HG02870 (cell line): ENCODE data around the gene MYO7A.

Experiments
- ATAC-seq: cut with Tn5 transposase; IDR thresholded peaks from one replicate; pipeline ENCODE4 v1.9.1; 2021; ENCODE audit warnings: mild to moderate bottlenecking, moderate library complexity; ENCODE audit not compliant: unreplicated experiment

Gene MYO7A

DNA sequence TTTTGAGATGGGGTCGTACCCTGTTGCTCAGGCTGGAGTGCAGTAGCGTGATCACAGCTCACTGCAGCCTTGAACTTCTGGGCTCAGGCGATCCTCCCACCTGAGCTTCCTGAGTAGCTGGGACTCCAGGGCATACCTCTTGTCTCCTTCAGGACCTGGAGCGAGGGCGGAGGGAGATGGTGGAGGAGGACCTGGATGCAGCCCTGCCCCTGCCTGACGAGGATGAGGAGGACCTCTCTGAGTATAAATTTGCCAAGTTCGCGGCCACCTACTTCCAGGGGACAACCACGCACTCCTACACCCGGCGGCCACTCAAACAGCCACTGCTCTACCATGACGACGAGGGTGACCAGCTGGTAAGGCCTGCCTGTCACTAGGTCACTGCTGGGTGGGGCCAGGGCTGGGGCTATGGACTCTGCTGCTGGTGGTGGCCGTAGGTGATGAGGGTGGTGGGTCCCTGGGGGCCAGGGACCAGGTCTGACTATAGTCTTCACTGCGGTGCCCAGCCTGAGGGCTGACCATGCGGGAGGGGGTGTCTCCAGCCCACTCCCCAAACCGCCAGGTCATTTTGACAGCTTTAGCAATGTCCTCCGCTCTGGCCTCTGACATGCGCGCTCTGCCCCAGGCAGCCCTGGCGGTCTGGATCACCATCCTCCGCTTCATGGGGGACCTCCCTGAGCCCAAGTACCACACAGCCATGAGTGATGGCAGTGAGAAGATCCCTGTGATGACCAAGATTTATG is 53.9 kb downstream of the MYO7A start:
- ATAC-seq, result no peak

DNA sequence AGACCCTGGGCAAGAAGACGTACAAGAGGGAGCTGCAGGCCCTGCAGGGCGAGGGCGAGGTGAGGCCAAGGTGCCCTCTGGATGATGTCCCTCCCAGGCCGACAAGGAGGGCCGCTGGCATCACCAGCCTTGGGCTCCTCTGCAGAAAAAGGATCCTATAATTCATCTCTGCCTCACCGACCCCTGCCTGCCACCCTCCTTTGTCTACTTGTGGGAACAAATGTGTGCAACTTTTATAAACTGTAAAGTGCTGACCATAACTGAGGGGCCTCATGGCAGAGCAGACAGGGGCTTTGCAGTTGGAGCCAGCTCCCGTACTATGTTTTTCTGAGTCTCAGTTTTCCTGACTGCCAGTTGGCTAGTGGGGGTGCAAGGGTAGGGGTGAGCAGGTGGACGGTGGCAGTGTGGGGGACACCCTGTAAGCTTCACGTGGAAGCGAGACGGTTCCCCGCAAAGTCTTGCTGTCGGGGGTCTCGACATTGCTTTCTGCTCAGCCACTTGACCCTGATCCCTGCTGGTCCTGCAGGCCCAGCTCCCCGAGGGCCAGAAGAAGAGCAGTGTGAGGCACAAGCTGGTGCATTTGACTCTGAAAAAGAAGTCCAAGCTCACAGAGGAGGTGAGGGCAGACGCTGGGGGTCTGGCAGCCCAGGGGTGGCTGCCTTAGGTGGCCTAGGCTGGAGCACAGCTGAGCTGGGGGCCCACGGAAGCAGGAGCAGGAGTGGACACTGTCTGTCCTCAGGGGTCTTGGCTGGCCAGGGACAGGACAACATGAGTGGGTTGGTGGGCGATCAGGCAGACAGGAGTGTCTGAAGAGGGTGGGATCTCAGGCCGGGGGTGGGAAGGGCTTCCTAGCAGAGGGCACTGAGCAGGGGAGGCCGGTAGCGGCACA is 54.7 kb downstream of the MYO7A start:
- ATAC-seq, result no peak

DNA sequence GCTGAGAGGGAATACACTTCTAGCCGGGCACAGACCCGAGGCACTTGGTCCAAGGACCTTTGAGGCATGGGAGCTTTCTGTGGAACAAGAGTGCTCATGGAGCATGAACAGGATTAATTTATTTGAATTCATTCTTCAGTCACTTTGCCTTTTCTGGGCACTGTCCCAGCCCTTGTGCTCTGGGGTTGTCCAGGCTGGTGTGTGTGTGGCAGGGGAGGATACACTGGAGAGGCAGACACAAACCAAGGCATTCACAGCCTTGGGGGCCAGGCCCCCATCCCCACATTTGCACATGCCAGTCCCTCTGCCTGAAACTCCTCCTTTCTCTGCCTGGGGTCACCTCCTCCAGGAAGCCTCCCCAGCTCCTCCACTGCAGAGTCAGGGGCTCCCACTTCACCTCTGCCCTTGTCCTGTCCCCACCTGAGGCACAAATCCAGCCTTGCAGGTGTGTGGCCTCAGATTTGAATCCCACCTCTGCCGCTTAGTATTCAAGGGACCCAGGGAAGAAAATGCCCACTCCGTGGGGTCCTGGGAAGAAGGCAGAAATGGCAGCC is 55.5 kb downstream of the MYO7A start:
- ATAC-seq, result no peak

DNA sequence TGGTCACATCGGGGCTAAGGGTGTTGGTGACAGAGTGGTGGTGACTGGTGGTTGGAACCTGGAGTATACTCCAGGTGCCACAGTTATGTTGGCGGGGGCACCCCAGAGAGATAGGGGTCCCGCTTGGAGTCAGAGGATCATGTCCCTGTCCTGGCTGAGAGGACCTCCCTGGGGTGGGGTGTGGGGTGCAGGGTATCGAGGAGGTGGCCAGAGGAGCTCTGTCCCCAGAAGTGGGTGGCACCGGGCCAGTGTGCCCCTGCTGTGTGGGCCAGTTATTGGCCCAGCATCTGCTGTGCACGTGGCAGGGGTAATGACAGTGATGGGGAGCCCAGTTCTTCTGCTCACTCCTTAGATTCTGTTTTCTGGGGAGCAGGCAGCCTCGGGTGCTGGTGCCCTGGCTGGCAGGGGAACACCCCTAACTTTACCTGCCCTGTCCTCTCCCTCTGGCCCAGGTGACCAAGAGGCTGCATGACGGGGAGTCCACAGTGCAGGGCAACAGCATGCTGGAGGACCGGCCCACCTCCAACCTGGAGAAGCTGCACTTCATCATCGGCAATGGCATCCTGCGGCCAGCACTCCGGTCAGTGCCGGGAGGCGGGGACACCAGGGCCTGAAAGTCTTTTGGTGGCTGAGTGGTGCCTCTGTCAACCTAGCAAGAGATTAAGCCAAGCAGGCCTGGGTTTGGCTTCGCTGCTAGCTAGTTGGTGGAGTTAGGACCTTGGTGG is 56.3 kb downstream of the MYO7A start:
- ATAC-seq, result no peak

DNA sequence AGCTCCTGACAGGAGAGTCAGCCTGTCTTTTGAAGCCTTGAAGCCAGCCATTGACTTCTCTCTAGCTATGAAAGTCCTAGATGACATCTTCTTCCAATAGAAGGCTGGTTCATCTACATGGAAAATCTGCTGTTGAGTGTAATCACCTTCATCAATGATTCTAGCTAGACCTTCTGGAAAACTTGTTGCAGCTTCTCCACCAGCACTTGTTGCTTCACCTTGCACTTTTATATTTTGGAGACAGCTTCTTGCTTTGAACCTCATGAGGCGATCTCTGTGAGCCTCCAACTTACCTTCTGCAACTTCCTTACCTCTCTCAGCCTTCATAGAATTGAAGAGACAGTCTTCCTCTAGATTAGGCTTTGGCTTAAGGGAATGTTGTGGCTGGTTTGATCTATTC is 58.3 kb downstream of the MYO7A start:
- no peak for ATAC-seq

DNA sequence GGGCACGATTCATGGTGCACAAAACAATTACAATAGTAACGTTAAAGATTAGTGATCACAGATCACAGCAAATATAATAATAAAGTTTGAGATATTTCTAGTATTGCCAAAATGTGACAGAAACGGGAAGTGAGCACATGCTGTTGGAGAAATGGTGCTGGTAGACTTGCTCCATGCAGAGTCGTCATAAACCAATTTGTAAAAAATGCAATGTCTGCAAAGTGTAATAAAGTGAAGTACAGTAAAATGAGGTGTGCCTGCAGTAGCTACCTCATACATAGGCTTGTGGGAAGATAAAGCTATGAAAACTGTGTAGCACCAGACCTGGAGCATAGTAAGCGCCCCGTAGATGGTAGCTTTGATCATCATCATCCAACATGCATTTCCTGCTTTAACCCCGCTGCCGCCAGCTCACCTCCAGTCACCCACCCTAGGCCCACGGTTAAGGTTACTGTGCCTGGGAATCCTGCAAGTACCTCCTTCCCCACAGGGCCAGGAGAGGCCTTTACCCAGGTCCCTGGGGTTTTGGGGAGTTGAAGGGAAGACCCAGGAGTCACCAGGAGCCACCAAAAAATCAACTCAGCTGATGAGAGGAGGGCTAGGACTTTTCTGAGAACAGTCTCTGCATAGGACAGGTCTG is 59.2 kb downstream of the MYO7A start:
- ATAC-seq, result no peak

DNA sequence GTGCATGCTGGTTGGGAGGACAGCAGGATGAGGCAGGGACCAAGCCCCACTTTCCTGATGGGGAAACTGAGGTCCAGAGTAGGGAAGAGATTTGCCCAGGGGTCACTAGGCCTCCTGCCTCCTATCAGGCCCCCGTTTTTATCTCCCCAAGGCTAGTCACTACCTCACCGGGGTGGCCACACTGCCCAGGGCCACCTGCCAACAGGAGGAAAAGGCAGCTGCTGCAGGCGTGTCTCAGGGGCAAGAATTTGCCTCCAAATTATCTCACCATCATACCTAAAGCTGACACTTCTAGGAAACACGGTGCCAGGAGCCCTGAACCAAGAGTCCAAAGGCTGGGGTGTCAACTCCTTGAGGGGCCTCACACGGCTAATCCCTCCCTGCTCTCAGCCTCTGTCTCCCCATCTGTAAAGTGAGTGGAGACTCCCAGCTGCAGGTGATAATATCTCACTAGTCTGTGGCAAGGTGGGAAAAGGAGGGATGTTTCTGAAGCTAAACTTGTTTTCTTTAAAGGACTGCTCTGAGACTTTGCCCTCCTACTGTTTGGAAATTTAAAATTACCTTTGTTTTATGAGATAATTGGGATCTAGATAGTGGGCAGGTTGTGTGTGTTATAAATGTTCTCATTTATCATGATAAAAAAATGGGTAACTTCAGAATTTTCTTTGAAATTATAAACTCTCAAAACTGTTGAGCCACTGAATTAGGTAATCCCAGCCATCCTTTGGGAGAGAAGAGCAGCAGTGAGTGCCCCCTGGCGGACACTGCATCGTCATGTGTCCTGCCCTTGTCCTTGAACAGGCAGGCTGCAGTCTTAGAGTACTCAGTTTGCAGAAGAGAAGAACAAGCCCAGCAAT is 60.0 kb downstream of the MYO7A start:
- no peak for ATAC-seq

DNA sequence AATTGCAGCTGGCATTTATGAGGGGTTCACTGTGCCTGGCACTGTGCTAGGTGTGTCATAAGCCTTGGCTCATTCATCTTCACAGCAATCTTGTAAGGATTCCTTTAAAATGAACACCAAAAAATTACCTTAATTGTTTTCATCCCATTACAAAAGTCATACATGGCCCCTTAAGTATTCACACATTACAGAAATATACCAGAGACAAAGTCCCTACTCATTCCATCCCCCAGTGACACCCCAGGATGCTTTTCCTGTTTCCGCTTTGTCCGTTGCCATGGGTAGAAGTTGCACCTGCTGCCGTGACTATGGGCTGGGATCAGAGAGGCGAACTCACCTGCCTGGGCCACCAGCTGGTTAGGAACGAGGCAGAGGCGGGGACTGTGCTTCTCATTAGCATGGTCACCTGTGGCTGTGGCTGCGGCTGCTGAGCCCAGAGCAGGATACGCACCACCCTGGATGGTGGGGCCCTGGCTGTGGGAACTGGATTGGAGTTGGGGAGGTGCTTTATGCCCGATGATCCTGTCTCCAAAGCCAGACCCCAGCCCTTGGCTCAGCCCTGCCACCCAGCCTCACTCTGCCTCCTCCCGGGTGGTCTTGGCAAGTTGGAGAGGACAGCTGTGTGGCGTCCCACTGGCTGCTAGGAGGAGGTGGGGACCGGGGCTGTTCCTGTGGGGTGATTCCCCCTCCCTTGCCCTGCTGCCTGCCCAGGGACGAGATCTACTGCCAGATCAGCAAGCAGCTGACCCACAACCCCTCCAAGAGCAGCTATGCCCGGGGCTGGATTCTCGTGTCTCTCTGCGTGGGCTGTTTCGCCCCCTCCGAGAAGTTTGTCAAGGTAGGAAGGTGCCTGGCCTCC is 60.8 kb downstream of the MYO7A start:
- ATAC-seq, result no peak

DNA sequence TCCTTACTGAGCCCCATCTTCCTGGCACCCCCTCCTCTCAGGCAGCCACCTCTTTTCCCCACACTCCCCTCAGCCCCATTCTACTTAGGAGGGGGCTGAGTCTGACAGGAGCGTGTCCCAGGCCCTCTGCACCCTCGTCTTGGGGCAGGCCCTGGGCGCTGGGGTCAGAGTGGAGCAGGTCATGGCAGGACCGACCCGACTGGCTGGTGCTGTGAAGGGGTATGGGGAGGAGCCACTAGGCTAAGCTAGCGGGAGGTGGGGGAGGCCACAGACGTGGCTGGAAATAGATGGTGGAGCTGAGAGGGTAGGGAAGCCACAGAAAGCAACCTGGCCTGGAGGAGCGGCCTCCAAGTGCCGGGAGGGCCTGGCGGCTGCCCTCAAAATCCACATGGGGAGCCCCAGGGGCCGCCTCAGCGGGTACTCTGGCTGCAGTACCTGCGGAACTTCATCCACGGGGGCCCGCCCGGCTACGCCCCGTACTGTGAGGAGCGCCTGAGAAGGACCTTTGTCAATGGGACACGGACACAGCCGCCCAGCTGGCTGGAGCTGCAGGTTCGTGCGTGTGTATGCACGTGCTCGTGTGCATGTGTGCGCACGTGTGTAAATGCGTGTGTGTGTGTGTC is 61.7 kb downstream of the MYO7A start:
- no peak for ATAC-seq

DNA sequence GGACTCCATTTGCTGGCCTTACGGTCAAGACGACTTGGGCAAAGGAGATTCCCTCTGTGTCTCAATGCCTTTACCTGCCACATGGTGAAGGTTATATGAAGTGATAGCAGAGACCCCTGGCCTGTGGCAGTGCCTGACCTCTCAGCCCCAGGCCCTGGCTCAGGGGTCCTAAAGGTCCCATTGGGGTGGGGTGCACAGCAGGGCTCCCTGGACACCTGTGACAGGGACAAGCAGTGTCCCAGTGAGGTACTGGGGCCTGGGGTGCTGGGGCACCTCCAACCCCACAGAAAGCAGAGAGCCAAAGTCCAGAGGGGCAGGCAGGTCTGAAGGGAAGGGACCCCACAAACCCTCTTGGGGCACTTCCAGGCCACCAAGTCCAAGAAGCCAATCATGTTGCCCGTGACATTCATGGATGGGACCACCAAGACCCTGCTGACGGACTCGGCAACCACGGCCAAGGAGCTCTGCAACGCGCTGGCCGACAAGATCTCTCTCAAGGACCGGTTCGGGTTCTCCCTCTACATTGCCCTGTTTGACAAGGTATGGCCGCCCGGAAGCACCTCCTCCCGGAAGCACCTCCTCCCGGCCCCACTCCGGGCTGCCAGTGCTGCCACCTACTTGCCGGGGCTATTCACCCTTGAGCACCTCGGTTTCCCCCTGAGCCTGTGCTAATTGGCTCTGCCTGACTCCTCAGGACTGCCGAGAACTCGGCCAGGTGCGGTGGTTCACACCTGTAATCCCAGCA is 62.5 kb downstream of the MYO7A start:
- ATAC-seq, result no peak

DNA sequence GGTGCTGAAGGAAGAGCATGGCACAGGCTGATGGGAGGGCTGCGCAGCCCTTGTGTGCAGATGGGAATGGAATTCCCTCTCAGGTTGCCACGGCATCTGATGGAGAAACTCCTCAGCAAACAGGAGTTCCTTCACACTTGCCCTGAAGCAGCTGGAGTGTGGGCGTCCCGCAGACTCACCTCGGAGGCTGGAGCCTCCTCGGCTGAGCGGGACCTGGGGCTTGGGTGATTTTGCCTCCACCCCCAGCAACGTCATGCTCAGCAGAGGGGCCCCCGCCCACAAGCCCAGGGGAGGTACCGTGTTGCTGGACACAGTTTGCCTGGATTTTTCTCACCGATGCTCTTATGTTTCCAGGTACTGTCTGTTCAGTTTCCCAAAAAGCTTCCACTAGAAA is 63.4 kb downstream of the MYO7A start:
- no peak for ATAC-seq

DNA sequence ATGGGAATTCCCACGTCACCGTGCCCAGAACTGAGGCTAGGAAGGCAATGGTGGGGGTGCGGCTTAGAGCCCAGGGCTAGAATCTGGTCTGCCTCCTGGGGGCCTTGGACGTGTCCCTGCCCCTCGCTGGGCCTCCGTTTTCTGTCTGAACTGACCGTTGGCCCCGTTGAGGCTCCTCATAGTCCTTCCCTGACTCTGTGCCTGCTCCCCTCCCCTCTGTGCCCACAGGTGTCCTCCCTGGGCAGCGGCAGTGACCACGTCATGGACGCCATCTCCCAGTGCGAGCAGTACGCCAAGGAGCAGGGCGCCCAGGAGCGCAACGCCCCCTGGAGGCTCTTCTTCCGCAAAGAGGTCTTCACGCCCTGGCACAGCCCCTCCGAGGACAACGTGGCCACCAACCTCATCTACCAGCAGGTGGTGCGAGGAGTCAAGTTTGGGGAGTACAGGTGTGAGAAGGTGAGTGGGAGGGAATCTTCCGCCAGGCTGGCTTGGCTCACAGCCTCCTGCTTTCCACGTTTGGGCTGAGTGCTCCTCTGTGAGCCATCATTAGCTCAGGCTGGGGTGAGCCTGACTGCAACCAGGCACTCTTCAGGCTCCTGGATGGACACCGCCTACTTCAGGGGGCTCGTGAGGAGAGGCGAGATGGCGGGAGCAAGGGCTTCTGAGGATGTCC is 63.9 kb downstream of the MYO7A start:
- no peak for ATAC-seq

DNA sequence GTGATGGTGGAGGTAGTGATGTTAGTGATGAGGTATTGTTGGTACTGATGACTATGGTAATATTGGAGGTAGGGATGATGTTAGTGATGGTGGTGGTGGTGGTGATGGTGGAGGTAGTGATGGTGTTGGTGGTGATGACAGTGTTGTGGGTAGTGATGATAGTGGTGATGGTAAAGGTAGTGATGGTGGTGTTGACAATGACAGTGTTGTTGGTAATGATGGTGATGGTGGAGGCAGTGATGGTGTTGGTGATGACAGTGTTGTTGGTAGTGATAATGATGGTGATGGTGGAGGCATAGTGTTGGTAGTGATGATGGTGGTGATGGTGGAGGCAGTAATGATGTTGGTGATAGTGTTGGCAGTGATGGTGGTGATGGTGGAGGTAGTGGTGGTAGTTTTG is 65.1 kb downstream of the MYO7A start:
- ATAC-seq, result no peak

DNA sequence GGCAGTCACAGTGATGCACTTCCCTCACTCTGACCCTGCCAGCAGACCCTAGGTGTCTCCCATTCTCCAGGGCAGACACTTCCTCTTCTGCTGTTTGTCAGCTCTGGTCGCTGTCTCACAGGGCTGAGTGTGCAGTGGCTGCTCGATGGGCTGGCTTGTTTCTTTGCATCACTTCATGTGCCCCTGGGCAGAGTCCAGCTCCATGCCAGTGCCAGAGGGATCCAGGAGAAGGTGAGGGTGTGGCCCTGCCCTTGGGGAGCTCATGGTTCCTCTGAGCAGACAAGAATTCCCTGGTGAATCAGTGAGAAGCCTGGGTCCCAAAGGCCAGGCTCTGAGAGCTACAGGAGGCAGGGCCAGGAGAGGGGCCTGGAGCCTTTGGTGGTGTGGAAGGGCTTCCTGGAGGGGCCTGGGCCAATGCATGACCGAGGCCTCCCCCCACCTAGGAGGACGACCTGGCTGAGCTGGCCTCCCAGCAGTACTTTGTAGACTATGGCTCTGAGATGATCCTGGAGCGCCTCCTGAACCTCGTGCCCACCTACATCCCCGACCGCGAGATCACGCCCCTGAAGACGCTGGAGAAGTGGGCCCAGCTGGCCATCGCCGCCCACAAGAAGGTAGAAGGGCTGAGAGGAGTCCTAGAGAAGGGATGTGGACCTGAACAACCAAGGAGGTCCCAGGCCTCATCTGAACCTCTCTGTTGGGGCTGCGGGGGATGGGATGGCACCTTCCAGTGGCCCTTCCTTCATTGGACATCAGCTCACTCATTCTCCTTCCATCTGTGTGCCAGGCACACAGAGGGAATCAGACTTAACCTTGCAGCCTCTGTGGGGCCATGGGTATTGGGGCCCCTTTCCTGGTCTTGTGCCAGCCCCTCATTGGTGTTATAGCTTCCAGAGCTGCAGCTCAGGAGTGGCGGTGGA is 66.1 kb downstream of the MYO7A start:
- ATAC-seq, result no peak

DNA sequence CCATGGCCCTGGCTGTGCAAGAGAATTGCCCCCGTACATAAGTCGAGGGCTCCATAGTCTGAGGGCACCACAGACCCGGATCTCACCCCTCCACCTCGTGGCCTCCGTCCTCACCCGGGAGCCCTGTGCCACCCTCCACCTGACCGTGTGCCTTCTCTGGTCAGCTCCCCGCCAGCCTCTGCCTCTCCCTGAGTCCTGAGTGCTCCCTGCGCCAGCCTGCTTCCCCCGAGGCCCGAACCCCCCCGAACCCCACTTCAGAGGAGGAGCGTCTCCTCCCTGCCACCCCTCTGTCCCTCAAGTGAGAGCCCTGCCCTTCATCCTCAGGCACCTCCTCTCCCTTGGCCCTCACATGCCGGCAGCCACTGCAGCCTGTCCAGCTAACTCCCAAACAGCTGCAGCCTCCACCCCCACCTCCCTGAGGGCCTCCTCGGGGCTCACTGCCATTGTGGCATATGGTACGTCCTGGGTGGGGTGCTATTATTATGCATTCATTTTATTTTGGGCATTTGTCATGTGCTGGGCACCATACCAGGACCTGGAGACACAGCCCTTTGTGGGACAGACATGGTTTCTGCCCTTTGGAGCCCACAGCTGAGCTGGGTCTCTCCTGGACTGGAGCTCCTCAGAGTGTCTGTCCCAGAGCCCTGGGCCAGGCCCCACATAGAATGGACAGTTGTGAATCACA is 67.2 kb downstream of the MYO7A start:
- no peak for ATAC-seq

DNA sequence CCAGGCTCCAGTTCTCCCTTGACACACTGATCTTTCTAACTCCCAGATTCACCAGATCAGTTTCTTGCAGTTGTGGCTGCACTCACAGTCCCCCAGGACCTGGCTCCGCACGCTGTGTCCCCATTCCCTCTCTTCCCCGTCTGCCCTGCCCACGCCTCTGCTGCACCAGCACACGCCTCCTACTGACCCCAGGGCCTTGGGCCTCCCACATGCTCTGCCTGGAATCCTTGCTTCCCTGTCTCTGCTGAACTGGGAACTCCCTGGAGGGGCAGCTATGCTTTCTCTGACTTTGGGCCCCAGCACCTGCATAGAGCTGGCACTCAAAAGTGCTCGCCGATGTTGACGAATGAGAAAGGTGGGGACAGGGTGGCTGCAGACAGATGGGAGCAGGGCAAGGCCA is 68.9 kb downstream of the MYO7A start:
- ATAC-seq, result no peak
